Fibroblast of skin of right biceps (primary cell): Measurements from ENCODE around the gene ISCA2.

ENCODE experiments used
- DNase-seq: peaks from one replicate; pipeline ENCODE4 v3.0.0-alpha.2; 2013

Gene ISCA2

GRCh38 chr14:74486164-74486563 is 7.4 kb upstream of the ISCA2 start:
- no peak for DNase-seq

GRCh38 chr14:74488786-74489397 is 4.7 kb upstream of the ISCA2 start:
- DNase-seq, result peak; percentile 78

- DNase-seq, result no peak
Measured at GRCh38 chr14:74490486-74490885, 3.1 kb upstream of the ISCA2 start.

- peak; percentile 50 for DNase-seq
Measured at GRCh38 chr14:74491956-74492775, 1.4 kb upstream of the ISCA2 start.

- no peak for DNase-seq
Measured at GRCh38 chr14:74492776-74493342, 706 bp upstream of the ISCA2 start, which contains the start of gene NPC2. Gene NPC2, minus strand, starts transcription at chr14:74493305. Its CDS starts 31 bp downstream, at chr14:74493274.

GRCh38 chr14:74495356-74495755 is 1.8 kb downstream of the ISCA2 start:
- DNase-seq, result no peak

- no peak for DNase-seq
Measured at GRCh38 chr14:74500417-74501134, 7.0 kb downstream of the ISCA2 start.

GRCh38 chr14:74501135-74501614 is 7.6 kb downstream of the ISCA2 start:
- peak; percentile 85 for DNase-seq

- DNase-seq, result no peak
Measured at GRCh38 chr14:74501691-74502090, 8.1 kb downstream of the ISCA2 start.

- peak; percentile 49 for DNase-seq
Measured at GRCh38 chr14:74502236-74503019, 8.9 kb downstream of the ISCA2 start.

GRCh38 chr14:74503291-74503937 is 9.8 kb downstream of the ISCA2 start:
- no peak for DNase-seq

- DNase-seq, result no peak
Measured at GRCh38 chr14:74503938-74504335, 10.4 kb downstream of the ISCA2 start.

- DNase-seq, result no peak
Measured at GRCh38 chr14:74504412-74504811, 10.8 kb downstream of the ISCA2 start.

GRCh38 chr14:74504874-74505720 is 11.5 kb downstream of the ISCA2 start:
- no peak for DNase-seq

GRCh38 chr14:74505831-74506230 is 12.3 kb downstream of the ISCA2 start:
- DNase-seq, result no peak

GRCh38 chr14:74506411-74506851 is 12.9 kb downstream of the ISCA2 start:
- no peak for DNase-seq

- DNase-seq, result no peak
Measured at GRCh38 chr14:74507085-74507484, 13.5 kb downstream of the ISCA2 start.

GRCh38 chr14:74507840-74508239 is 14.3 kb downstream of the ISCA2 start:
- DNase-seq, result no peak

- peak; percentile 30 for DNase-seq
Measured at GRCh38 chr14:74508292-74508731, 14.7 kb downstream of the ISCA2 start.

GRCh38 chr14:74508844-74509428 is 15.4 kb downstream of the ISCA2 start:
- no peak for DNase-seq
